Measurements from ENCODE around the gene AK5. TPM values are rescaled to one million over a fixed set of nuclear protein-coding genes. Genes with fewer than 3 reads are reported as not detected.

The AK5 gene
- total and polyA plus RNA-seq, 2 of the 4 experiments (the other 2 are of a cell fraction), result 22.5 to 25.8 TPM

DNA sequence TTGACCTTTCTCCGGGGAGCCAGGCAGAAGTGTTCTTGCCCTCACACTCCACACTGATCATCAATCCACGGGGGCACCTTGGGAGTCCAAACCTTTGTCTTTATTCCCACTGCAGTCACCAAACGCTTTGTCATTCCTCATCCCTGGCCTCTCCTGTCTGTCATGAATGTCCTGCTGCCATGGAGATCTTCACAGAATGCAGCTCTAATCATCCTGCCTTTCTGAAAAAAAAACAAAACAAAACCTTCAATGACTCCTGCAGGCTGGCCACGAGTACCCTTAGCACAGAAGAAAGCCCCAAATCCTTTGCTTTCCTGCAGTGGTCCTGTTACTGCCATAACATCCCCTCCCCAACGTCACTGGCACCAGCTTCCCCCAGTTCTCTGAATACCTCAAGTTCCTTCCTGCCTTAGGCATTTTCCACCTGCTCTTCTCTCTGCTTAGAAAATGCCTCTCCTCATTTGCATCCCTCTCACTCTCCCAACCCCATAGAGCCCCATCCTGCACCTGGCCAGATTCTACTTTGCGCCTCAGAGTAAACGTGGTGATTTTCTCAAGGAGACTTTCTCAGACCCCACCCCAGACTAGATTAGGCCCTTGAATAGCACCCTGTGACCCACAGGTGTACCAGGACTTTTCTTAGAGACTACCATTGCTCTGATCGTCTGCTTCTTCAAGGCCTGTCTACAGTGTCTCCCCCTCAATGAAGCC is 131.2 kb downstream of the AK5 start:
- H4K20me1 ChIP-seq (ENCODE audit: insufficient read depth, low read length), result no peaks in the 10 kb centered on the region
- no peak overlapping the region for H4K5ac ChIP-seq (ENCODE audit: low read depth, low read length)
- no peak overlapping the region for H3K18ac ChIP-seq (ENCODE audit: low read depth, low read length)
- no peak overlapping the region for H2BK20ac ChIP-seq (ENCODE audit: low read depth, low read length)
- CTCF ChIA-PET, result no interaction called here
- no peak overlapping the region for H3K9ac ChIP-seq (ENCODE audit: low read depth, low read length)
- BruUV-seq (replicated peaks), result no TSS peak
- H2BK15ac ChIP-seq (ENCODE audit: low read depth, low read length), result peak overlapping the region; percentile 59; the same call in 1 of the 3 replicates
- H3K9me3 ChIP-seq (ENCODE audit: control insufficient read depth, insufficient read depth, low read length), result no peaks in the 10 kb centered on the region
- H3K79me1 ChIP-seq (ENCODE audit: low read depth in 1 of 2, low read length in 2 of 2), result peaks cover 5 to 37% of the 10 kb centered on the region in 2 experiments; a peak in 2 of 4 replicates
- H3K4me1 ChIP-seq (ENCODE audit: control insufficient read depth, insufficient read depth, low read length), result peaks cover 4% of the 10 kb centered on the region; the same call in 1 of the 2 replicates
- intact Hi-C loops (cut with micrococcal nuclease), result no loop called here
- TF ChIP-seq BHLHE40 (IDR thresholded peaks at IDR 0.05; ENCODE audit: low read depth, low read length), result no peak
- TF ChIP-seq RFX5 (IDR thresholded peaks at IDR 0.05; ENCODE audit: low read depth, low read length), result no peak
- TF ChIP-seq MAFK (IDR thresholded peaks at IDR 0.05; ENCODE audit: low read depth, low read length), result no peak
- TF ChIP-seq MAZ (IDR thresholded peaks at IDR 0.05; ENCODE audit: borderline replicate concordance, low read depth, low read length), result no peak
- no peak for TF ChIP-seq MXI1 (IDR thresholded peaks at IDR 0.05; ENCODE audit: borderline replicate concordance, low read depth, low read length)
- TF ChIP-seq CHD1 (IDR thresholded peaks at IDR 0.05; ENCODE audit: low read depth, low read length), result no peak
- TF ChIP-seq RCOR1 (IDR thresholded peaks at IDR 0.05; ENCODE audit: insufficient replicate concordance, low read length), result no peak
- no peak for TF ChIP-seq FOS (IDR thresholded peaks at IDR 0.05; ENCODE audit: low read depth, low read length)
- TF ChIP-seq, protein P1, sequence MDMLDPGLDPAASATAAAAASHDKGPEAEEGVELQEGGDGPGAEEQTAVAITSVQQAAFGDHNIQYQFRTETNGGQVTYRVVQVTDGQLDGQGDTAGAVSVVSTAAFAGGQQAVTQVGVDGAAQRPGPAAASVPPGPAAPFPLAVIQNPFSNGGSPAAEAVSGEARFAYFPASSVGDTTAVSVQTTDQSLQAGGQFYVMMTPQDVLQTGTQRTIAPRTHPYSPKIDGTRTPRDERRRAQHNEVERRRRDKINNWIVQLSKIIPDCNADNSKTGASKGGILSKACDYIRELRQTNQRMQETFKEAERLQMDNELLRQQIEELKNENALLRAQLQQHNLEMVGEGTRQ (IDR thresholded peaks at IDR 0.05; ENCODE audit: low read depth, low read length), result no peak
- TF ChIP-seq, protein P2, sequence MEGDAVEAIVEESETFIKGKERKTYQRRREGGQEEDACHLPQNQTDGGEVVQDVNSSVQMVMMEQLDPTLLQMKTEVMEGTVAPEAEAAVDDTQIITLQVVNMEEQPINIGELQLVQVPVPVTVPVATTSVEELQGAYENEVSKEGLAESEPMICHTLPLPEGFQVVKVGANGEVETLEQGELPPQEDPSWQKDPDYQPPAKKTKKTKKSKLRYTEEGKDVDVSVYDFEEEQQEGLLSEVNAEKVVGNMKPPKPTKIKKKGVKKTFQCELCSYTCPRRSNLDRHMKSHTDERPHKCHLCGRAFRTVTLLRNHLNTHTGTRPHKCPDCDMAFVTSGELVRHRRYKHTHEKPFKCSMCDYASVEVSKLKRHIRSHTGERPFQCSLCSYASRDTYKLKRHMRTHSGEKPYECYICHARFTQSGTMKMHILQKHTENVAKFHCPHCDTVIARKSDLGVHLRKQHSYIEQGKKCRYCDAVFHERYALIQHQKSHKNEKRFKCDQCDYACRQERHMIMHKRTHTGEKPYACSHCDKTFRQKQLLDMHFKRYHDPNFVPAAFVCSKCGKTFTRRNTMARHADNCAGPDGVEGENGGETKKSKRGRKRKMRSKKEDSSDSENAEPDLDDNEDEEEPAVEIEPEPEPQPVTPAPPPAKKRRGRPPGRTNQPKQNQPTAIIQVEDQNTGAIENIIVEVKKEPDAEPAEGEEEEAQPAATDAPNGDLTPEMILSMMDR (conservative IDR thresholded peaks at IDR 0.05; ENCODE audit: low read depth, low read length), result no peak
- ATAC-seq (ENCODE audit: low read depth) (no peak), DNase-seq (no peak)
- H3K4me2 ChIP-seq (ENCODE audit: low read depth, low read length), result no peak overlapping the region
- H3K56ac ChIP-seq (ENCODE audit: extremely low read depth, insufficient read depth, low read length), result no peak overlapping the region
- H2AFZ ChIP-seq (replicated peaks; ENCODE audit: low read length, poor library complexity), result peak overlapping the region; percentile 47
- H2AK9ac ChIP-seq (replicated peaks; ENCODE audit: low read depth, low read length, poor library complexity), result peak overlapping the region; percentile 61
- H3K36me3 ChIP-seq (ENCODE audit: control insufficient read depth, insufficient read depth, low read length), result peaks cover 6% of the 10 kb centered on the region
- no peak overlapping the region for H3K23ac ChIP-seq (ENCODE audit: low read depth, low read length)
- H3K4me3 ChIP-seq (ENCODE audit: insufficient read depth, low read depth, low read length), result no peak overlapping the region
- in situ Hi-C loops (cut with MboI; ENCODE audit: low sequenced_read_pairs), result no loop called here
- no peak overlapping the region for H4K8ac ChIP-seq (ENCODE audit: low read depth in 2 of 2, low read length in 2 of 2)
- H3K4ac ChIP-seq (ENCODE audit: low read depth, low read length), result peak overlapping the region; percentile 56
- H2BK5ac ChIP-seq (ENCODE audit: low read depth, low read length, poor library complexity, severe bottlenecking), result no peak overlapping the region
- H3K9me1 ChIP-seq (ENCODE audit: insufficient read depth, low read length), result peaks cover 14% of the 10 kb centered on the region
- POLR2A ChIA-PET (ENCODE audit: unreplicated experiment), result no interaction called here
- peak overlapping the region; percentile 39 for H2BK120ac ChIP-seq (ENCODE audit: low read depth, low read length)
- H2AK5ac ChIP-seq (ENCODE audit: low read depth, low read length), result peak overlapping the region; percentile 33; the same call in 1 of the 2 replicates
- dilution Hi-C loops (cut with HindIII; ENCODE audit: low sequenced_read_pairs, unreplicated experiment), result no loop called here
- WGBS, 2 experiments (ENCODE audit: extremely low coverage in 2 of 2, insufficient read length in 1 of 2), result 72% methylated on average over 6 of the region's 8 CpGs; no CpG with 5 or more reads in 1 of the 2 experiments
- no peak overlapping the region for H3K27ac ChIP-seq (ENCODE audit: insufficient read depth, low read length)
- peak overlapping the region; percentile 55; the same call in 1 of the 2 replicates for H3K14ac ChIP-seq (replicated peaks; ENCODE audit: low read depth, low read length)
- no peaks in the 10 kb centered on the region for H3K27me3 ChIP-seq (ENCODE audit: control insufficient read depth, insufficient read depth, low read length)
- H4K91ac ChIP-seq (ENCODE audit: insufficient read depth, low read depth, low read length), result peak overlapping the region; percentile 21; the same call in 1 of the 2 replicates
